Hepatocyte (in vitro differentiated cells): ENCODE measurements around the gene GRID2IP. TPM values are rescaled to one million over a fixed set of nuclear protein-coding genes. Genes with fewer than 3 reads are reported as not detected.

Experiments used
- DNase-seq: peaks from one replicate; pipeline ENCODE4 v3.0.0-alpha.2; 2016; ENCODE audit warnings: low spot score
- H2AFZ ChIP-seq: fragments of 200-600 bp; sonication (generic); 2 replicates; pipeline ENCODE4 v1.6.0; 2016; ENCODE audit warnings: antibody characterized with exemption, mild to moderate bottlenecking
- H3K27ac ChIP-seq: fragments of 200-600 bp; sonication (generic); 2 replicates; pipeline ENCODE4 v1.5.1; 2016; ENCODE audit warnings: mild to moderate bottlenecking
- H3K27me3 ChIP-seq: fragments of 200-600 bp; sonication (generic); 2 replicates; pipeline ENCODE4 v1.6.1; 2016
- H3K36me3 ChIP-seq: fragments of 200-600 bp; sonication (generic); replicated peaks from 2 replicates; pipeline ENCODE4 v1.5.1; 2016; ENCODE audit warnings: low read depth; ENCODE audit not compliant: insufficient read depth
- H3K4me1 ChIP-seq: fragments of 200-600 bp; sonication (generic); 2 replicates; pipeline ENCODE4 v1.5.1; 2016; ENCODE audit warnings: mild to moderate bottlenecking, moderate library complexity; ENCODE audit not compliant: insufficient read depth
- H3K4me2 ChIP-seq: fragments of 200-600 bp; sonication (generic); 2 replicates; pipeline ENCODE4 v1.6.0; 2016
- H3K4me3 ChIP-seq: fragments of 200-600 bp; sonication (generic); 2 replicates; pipeline ENCODE4 v1.5.1; 2016; ENCODE audit warnings: mild to moderate bottlenecking
- H3K79me2 ChIP-seq: fragments of 200-600 bp; sonication (generic); 2 replicates; pipeline ENCODE4 v1.6.0; 2017; ENCODE audit warnings: mild to moderate bottlenecking
- H3K9me2 ChIP-seq: fragments of 200-600 bp; sonication (generic); replicated peaks from 2 replicates; pipeline ENCODE4 v1.6.0; 2017; ENCODE audit warnings: mild to moderate bottlenecking; ENCODE audit not compliant: insufficient read depth
- H3K9me3 ChIP-seq: fragments of 200-600 bp; sonication (generic); 2 replicates; pipeline ENCODE4 v1.5.1; 2016; ENCODE audit warnings: low read depth, mild to moderate bottlenecking
- H4K20me1 ChIP-seq: fragments of 200-600 bp; sonication (generic); 2 replicates; pipeline ENCODE4 v1.6.0; 2016; ENCODE audit warnings: mild to moderate bottlenecking; ENCODE audit not compliant: insufficient read depth, poor library complexity, severe bottlenecking
- CTCF ChIP-seq: fragments of 200-600 bp; sonication (generic); IDR thresholded peaks from 2 replicates; pipeline ENCODE4 v1.5.1; 2016; ENCODE audit warnings: antibody characterized with exemption, mild to moderate bottlenecking; ENCODE audit not compliant: poor library complexity
- EZH2 ChIP-seq: fragments of 200-600 bp; sonication (generic); IDR thresholded peaks from 2 replicates; pipeline ENCODE4 v1.6.1; 2016; ENCODE audit warnings: antibody characterized with exemption, mild to moderate bottlenecking, borderline replicate concordance
- EZH2phosphoT487 ChIP-seq: fragments of 200-600 bp; sonication (generic); IDR thresholded peaks from one replicate; pipeline ENCODE4 v1.6.1; 2018; ENCODE audit warnings: antibody characterized with exemption, mild to moderate bottlenecking, low read depth, moderate library complexity; ENCODE audit not compliant: unreplicated experiment, severe bottlenecking
- WGBS: methylation state at CpG from one replicate; pipeline ENCODE4 v1.1.6; 2016; ENCODE audit warnings: low lambda C conversion rate; ENCODE audit errors: missing lambda C conversion rate; 5-methylcytosine and 5-hydroxymethylcytosine counted together
- polyA plus RNA-seq: library from polyadenylated mRNA; unstranded; fragments of >200 nt; fragmentation: Nextera tagmentation; extraction: Ambion mirVana; gene quantifications from 2 replicates; pipeline ENCODE4 v1.2.1, GENCODE V29; 2016
- total RNA-seq: library from RNA; depleted of rRNA; stranded (reverse); fragments of >200 nt; gene quantifications from 2 replicates; pipeline ENCODE4 v1.2.3, GENCODE V29; 2014

GRID2IP gene
- total and polyA plus RNA-seq, 2 experiments from 2014 or later, result 0.25 to 0.73 TPM

- H3K9me3 ChIP-seq, result no peaks in the 10 kb centered on the region
- no peak overlapping the region for H3K4me3 ChIP-seq
- H2AFZ ChIP-seq, result no peak overlapping the region
- WGBS, result 77% methylated on average over 2 of the region's 2 CpGs
- H3K27ac ChIP-seq, result no peak overlapping the region
- no peak overlapping the region for H3K4me2 ChIP-seq
- no peaks in the 10 kb centered on the region for H3K4me1 ChIP-seq
- no peaks in the 10 kb centered on the region for H3K79me2 ChIP-seq
- no peaks in the 10 kb centered on the region for H3K27me3 ChIP-seq
- no peak for DNase-seq
- TF ChIP-seq EZH2phosphoT487 (no peak), EZH2 (no peak), CTCF (no peak)
- H3K9me2 ChIP-seq, result no peaks in the 10 kb centered on the region
- H3K36me3 ChIP-seq, result no peaks in the 10 kb centered on the region
- H4K20me1 ChIP-seq, result no peaks in the 10 kb centered on the region
Observed at GRCh38 chr7:6494365-6494764, 56.9 kb downstream of the GRID2IP start.

- H3K4me2 ChIP-seq, result no peak overlapping the region
- no peaks in the 10 kb centered on the region for H3K27me3 ChIP-seq
- DNase-seq, result no peak
- H3K27ac ChIP-seq, result no peak overlapping the region
- H3K4me3 ChIP-seq, result no peak overlapping the region
- no peak overlapping the region for H2AFZ ChIP-seq
- no peaks in the 10 kb centered on the region for H3K79me2 ChIP-seq
- H3K9me3 ChIP-seq, result no peaks in the 10 kb centered on the region
- TF ChIP-seq EZH2phosphoT487 (no peak), CTCF (no peak), EZH2 (no peak)
- H3K9me2 ChIP-seq, result no peaks in the 10 kb centered on the region
- no peaks in the 10 kb centered on the region for H3K4me1 ChIP-seq
- H3K36me3 ChIP-seq, result no peaks in the 10 kb centered on the region
- WGBS, result 93% methylated on average over 10 of the region's 10 CpGs
- H4K20me1 ChIP-seq, result no peaks in the 10 kb centered on the region
Observed at GRCh38 chr7:6491194-6491593, 60.1 kb downstream of the GRID2IP start.

- 42% methylated on average over 1 of the region's 1 CpG for WGBS
- Histone ChIP-seq H3K4me3 (no peak overlapping the region), H3K27me3 (no peaks in the 10 kb centered on the region), H4K20me1 (no peaks in the 10 kb centered on the region), H3K4me1 (no peaks in the 10 kb centered on the region), H3K27ac (no peak overlapping the region), H3K36me3 (no peaks in the 10 kb centered on the region), H3K79me2 (no peaks in the 10 kb centered on the region), H2AFZ (no peak overlapping the region), H3K9me2 (no peaks in the 10 kb centered on the region), H3K9me3 (no peaks in the 10 kb centered on the region), H3K4me2 (no peak overlapping the region)
- TF ChIP-seq CTCF (no peak), EZH2 (no peak), EZH2phosphoT487 (no peak)
- DNase-seq, result no peak
Observed at GRCh38 chr7:6489612-6490011, 61.6 kb downstream of the GRID2IP start.

- H3K9me2 ChIP-seq, result no peaks in the 10 kb centered on the region
- no peaks in the 10 kb centered on the region for H3K9me3 ChIP-seq
- H3K36me3 ChIP-seq, result no peaks in the 10 kb centered on the region
- H3K4me1 ChIP-seq, result peaks cover 4% of the 10 kb centered on the region
- DNase-seq, result no peak
- peaks cover 6% of the 10 kb centered on the region for H4K20me1 ChIP-seq
- H3K4me2 ChIP-seq, result no peak overlapping the region
- peaks cover 17% of the 10 kb centered on the region for H3K79me2 ChIP-seq
- TF ChIP-seq CTCF, result no peak
- TF ChIP-seq EZH2phosphoT487, result no peak
- no peak for TF ChIP-seq EZH2
- 100% methylated on average over 4 of the region's 4 CpGs for WGBS
- no peak overlapping the region for H3K27ac ChIP-seq
- H2AFZ ChIP-seq, result no peak overlapping the region
- no peak overlapping the region for H3K4me3 ChIP-seq
- no peaks in the 10 kb centered on the region for H3K27me3 ChIP-seq
Observed at GRCh38 chr7:6487184-6487545, 64.1 kb downstream of the GRID2IP start.
